GM13976 (cell line): Measurements from ENCODE around the gene GOLGA8S.
"Not testable (repeated sequence)": the region's sequence is repeated elsewhere in the genome, so short reads cannot be mapped to it uniquely, and the experiment has no call there.

Experiments used
- DNase-seq: peaks from one replicate; pipeline ENCODE4 v3.0.0; 2012; ENCODE audit warnings: low spot score
- in situ Hi-C: fragments of 300-500 bp; cut with MboI; formaldehyde crosslinking; loops from one replicate; pipeline ENCODE4 v1.12.0; 2022; ENCODE audit warnings: low sequenced_read_pairs, mixed read lengths, inconsistent platforms; ENCODE audit not compliant: unreplicated experiment
- TF ChIP-seq, protein P1 (sequence below): IDR thresholded peaks from 2 replicates; pipeline ENCODE4 v1.5.1; 2012; ENCODE audit warnings: borderline replicate concordance, mild to moderate bottlenecking; ENCODE audit not compliant: insufficient read depth; ENCODE audit errors: extremely low read depth, missing control alignments, control extremely low read depth

The GOLGA8S gene

DNA sequence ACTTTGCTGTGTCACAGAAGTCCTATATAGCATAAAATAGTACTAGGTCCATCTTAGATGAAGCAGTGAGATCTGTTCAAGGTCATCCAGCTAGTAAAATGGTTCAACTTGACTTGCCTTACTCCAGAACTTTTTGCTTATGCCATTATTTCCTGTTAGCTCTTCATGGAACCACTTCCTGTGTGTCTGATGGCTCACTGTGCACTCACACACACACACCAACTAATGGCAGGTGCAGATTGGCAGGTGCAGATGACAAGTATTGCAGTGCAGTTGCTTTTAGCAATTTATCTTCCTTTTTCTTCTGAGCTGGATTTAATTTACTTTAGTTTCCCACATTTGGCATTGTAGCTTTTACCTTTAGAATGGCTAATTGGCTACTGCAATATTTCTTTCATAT, 29.8 kb downstream of the GOLGA8S start:
- TF ChIP-seq, protein P1, sequence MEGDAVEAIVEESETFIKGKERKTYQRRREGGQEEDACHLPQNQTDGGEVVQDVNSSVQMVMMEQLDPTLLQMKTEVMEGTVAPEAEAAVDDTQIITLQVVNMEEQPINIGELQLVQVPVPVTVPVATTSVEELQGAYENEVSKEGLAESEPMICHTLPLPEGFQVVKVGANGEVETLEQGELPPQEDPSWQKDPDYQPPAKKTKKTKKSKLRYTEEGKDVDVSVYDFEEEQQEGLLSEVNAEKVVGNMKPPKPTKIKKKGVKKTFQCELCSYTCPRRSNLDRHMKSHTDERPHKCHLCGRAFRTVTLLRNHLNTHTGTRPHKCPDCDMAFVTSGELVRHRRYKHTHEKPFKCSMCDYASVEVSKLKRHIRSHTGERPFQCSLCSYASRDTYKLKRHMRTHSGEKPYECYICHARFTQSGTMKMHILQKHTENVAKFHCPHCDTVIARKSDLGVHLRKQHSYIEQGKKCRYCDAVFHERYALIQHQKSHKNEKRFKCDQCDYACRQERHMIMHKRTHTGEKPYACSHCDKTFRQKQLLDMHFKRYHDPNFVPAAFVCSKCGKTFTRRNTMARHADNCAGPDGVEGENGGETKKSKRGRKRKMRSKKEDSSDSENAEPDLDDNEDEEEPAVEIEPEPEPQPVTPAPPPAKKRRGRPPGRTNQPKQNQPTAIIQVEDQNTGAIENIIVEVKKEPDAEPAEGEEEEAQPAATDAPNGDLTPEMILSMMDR, result no peak
- in situ Hi-C loops, result no loop called here
- no peak for DNase-seq

DNA sequence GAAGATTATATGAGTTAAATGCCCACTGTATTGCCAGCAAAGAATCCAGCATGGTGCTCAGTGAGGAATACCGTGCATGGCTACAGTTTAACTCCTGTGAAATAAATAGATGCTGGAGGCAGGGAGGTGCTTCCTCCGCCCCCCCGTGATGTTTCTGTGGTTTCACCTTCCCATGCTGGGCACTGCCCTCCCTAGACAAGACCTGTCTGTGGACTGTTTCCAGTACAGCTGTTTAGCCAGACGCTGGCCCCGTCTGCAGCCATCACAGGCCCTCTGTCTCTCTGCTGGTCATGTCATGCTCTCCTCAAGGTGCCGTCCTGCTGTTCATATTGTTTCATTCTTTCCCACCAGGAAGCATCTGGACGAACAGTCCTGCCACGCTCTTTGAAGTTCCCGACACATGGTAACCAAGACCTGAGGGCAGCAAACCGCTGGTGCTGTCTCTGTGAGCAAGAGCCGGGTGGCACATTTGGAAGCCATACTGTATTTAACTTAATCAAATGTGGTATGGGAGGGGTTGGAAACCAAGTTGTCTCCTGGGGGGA, 31.4 kb downstream of the GOLGA8S start:
- in situ Hi-C loops, result no loop called here
- no peak for DNase-seq
- TF ChIP-seq, protein P1, result no peak

DNA sequence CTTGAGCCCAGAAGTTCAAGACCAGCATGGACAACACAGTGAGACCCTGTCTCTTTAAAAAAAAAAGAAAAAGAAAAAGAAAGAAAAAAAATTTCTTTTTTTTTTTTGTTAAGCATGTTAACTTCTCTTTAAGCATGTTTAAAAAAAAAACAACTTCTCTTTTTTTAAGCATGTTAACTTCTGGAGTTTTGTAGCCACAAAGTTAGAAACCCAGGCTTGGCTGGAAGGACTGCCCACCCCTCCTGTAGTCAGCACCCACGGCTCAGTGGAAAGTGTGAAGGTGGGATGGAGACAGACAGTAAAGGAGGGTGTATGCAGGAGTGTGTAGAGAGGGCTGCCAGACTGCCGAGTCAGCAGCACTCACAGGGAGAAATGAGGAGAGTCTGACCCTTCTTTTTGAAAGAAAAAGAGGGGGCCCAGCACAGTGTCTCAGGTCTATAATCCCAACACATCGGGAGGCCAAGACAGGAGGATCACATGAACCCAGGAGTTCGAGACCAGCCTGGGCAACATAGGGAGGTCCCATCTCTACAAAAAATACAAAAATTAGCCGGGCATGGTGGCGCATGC, 33.2 kb downstream of the GOLGA8S start:
- TF ChIP-seq, protein P1, result no peak
- no peak for DNase-seq
- in situ Hi-C loops, result no loop called here

DNA sequence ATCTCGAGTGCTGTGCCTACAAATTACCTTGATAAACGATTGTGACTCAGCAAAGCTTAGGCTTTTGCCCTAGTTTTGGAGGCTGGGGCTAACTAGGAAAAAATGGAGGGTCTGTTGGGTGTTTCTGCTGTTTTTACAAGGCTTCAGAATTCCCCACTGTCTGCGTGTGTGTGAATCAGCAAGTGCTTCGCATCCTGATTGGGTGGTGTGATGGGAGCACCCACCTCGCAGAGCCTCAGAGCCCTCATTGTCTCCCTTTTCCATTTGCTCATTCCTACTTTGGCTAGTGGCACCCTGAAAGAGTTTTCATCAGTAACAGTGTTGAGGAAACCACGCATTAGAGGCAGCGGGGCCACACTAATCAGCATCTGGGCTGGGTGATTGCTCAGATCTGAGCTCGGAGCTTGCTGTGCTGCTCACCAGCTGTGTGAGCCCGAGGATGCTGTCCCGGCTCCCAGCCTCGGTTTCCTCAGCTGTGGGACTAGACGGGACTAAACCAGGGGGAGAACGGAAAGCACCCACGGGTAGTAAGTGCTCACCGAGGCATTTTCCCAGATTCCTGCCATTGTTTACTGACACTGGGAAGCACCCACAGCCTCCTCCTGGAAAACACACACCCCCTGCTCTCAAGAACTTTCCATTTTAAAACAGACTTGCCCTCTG, 40.6 kb downstream of the GOLGA8S start:
- no peak for DNase-seq
- in situ Hi-C loops, result no loop called here
- TF ChIP-seq, protein P1, result no peak

DNA sequence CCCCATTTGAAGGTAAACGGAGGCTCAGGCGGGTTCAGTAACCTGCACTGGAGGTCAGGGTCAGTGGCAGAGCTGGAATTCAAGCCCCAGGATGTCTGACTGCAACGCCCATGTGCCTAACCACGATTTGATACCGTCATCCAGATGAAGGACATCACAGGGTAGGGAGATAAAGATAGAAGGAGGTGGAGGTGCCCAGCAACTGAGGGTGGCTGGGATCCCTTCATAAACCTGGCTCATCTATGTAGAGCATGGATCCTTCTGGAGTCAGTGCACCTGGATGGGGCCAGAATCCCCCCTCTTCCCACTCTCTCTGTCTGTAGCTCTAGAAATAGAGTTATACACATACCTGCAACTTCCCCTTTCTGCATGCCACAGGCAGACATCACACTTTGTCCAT, 41.3 kb downstream of the GOLGA8S start:
- in situ Hi-C loops, result no loop called here
- no peak for DNase-seq
- TF ChIP-seq, protein P1, result no peak

DNA sequence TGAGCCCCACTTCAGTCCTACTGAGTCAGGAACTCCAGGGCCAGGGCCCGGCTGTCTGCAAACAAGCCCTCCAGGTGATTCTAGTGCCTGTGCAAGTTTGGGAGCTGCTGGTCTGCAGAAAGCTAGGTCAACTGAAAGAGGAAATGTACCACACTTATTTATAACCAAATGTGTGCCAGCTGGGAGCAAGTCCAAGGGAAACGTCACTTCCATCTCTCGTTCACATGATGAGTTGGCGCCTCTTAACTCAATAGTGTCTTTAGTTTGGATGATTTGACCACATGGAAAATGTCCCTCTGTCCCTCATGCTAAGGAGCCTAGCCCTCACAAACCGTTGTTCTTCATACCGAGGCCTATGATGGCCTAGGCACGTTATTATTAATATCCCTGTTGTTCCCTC, 43.2 kb downstream of the GOLGA8S start:
- TF ChIP-seq, protein P1, result no peak
- DNase-seq, result no peak
- in situ Hi-C loops, result no loop called here

DNA sequence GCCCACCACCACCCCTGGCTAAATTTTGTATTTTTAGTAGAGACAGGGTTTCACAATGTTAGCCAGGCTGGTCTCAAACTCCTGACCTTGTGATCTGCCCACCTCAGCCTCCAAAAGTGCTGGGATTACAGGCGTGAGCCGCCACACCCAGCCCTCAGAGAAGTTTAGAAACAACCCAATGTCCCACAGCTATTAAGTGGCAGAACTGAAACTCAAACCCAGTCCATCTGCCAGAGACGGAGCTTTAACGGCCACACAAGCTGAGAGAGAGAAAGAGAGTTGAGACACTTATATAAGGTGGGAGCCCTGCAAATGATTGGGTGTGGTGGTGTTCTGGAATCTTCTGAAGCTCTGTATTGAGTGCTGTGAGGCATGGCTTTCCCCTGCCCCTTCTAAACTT, 43.8 kb downstream of the GOLGA8S start:
- in situ Hi-C loops, DNase-seq: not testable (repeated sequence)

DNA sequence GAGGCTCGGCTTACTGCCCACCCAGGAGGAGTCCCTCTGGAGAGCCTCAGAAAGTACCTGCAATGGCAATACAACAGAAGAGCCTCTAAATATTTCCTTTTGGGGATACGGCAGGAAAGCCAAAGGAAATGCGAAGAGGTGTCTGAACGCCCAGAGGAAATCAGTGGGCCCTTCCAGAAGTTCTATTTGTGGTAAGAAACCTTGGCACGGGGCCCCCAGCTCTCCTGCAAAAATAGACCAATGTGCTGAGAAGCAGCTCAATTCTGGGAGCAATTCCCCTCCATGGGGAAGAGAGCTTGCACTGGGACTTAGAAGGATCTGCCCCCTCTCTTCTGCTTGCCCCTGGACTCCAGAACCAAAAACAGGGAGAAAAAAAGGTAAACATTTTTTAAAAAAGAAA, 44.7 kb downstream of the GOLGA8S start:
- DNase-seq, in situ Hi-C loops: not testable (repeated sequence)
